GM23338 (cell line): ENCODE results near the gene DEFB114. TPM values are rescaled to one million over a fixed set of nuclear protein-coding genes. Genes with fewer than 3 reads are reported as not detected.

Experiments used
- ATAC-seq: fragments of 200-7000 bp; cut with Tn5 transposase; 3 replicates; pipeline ENCODE4 v1.9.1; 2020
- DNase-seq: peaks from one replicate; pipeline ENCODE4 v3.0.0-alpha.2; 2015; ENCODE audit warnings: low spot score
- H2AFZ ChIP-seq: fragments of 200-600 bp; sonication (generic); 2 replicates; pipeline ENCODE4 v1.8.0; 2016; ENCODE audit warnings: antibody characterized with exemption, mild to moderate bottlenecking, moderate library complexity
- H3F3A ChIP-seq: fragments of 200-600 bp; sonication (generic); replicated peaks from 2 replicates; pipeline ENCODE4 v1.8.0; 2017; ENCODE audit warnings: antibody characterized with exemption, mixed run types, low read depth
- H3K27ac ChIP-seq: fragments of 200-600 bp; sonication (generic); 2 replicates; pipeline ENCODE4 v1.6.1; 2016; ENCODE audit warnings: low read depth
- H3K27me3 ChIP-seq: fragments of 200-600 bp; sonication (generic); 2 replicates; pipeline ENCODE4 v1.8.0; 2016; ENCODE audit warnings: mild to moderate bottlenecking, mixed run types, moderate library complexity; ENCODE audit not compliant: insufficient read depth
- H3K36me3 ChIP-seq: fragments of 200-600 bp; sonication (generic); 2 replicates; pipeline ENCODE4 v1.8.0; 2016; ENCODE audit warnings: mild to moderate bottlenecking; ENCODE audit not compliant: insufficient read depth
- H3K4me1 ChIP-seq: fragments of 200-600 bp; sonication (generic); 2 replicates; pipeline ENCODE4 v1.8.0; 2016; ENCODE audit warnings: mild to moderate bottlenecking, moderate library complexity; ENCODE audit not compliant: insufficient read depth
- H3K4me2 ChIP-seq: fragments of 200-600 bp; sonication (generic); 2 replicates; pipeline ENCODE4 v1.7.1; 2017; ENCODE audit warnings: mixed run types
- H3K4me3 ChIP-seq: fragments of 200-600 bp; sonication (generic); 2 replicates; pipeline ENCODE4 v1.6.1; 2016; ENCODE audit warnings: mixed run types
- H3K79me2 ChIP-seq: fragments of 200-600 bp; sonication (generic); replicated peaks from 2 replicates; pipeline ENCODE4 v1.8.0; 2017; ENCODE audit warnings: mild to moderate bottlenecking; ENCODE audit not compliant: insufficient read depth
- H3K9me2 ChIP-seq: fragments of 200-600 bp; sonication (generic); 2 replicates; pipeline ENCODE4 v1.8.0; 2017; ENCODE audit not compliant: insufficient read depth
- H4K20me1 ChIP-seq: fragments of 200-600 bp; sonication (generic); replicated peaks from 2 replicates; pipeline ENCODE4 v1.8.0; 2017; ENCODE audit warnings: mild to moderate bottlenecking; ENCODE audit not compliant: insufficient read depth
- H3K27ac Mint-ChIP-seq: 2 replicates; pipeline ENCODE4 v1.8.0; 2020; ENCODE audit warnings: inconsistent platforms, mild to moderate bottlenecking, moderate library complexity, mixed read lengths
- H3K27me3 Mint-ChIP-seq: 3 replicates; pipeline ENCODE4 v1.8.0; 2022; ENCODE audit warnings: low read depth, mild to moderate bottlenecking, moderate library complexity, mixed read lengths, inconsistent platforms; ENCODE audit not compliant: insufficient read depth, poor library complexity
- H3K36me3 Mint-ChIP-seq: 3 replicates; pipeline ENCODE4 v1.8.0; 2021; ENCODE audit warnings: low read depth, mild to moderate bottlenecking, inconsistent platforms, moderate library complexity, mixed read lengths
- H3K4me1 Mint-ChIP-seq: 3 replicates; pipeline ENCODE4 v1.8.0; 2020; ENCODE audit warnings: mild to moderate bottlenecking, inconsistent platforms, mixed read lengths
- H3K4me3 Mint-ChIP-seq: 3 replicates; pipeline ENCODE4 v1.8.0; 2021; ENCODE audit warnings: moderate library complexity, mild to moderate bottlenecking, inconsistent platforms, mixed read lengths
- H3K9me3 Mint-ChIP-seq: 3 replicates; pipeline ENCODE4 v1.8.0; 2020; ENCODE audit warnings: moderate library complexity, mild to moderate bottlenecking, inconsistent platforms, mixed read lengths
- ETS1 ChIP-seq: IDR thresholded peaks from 2 replicates; pipeline ENCODE4 v1.6.1; 2016; ENCODE audit warnings: antibody characterized with exemption
- EZH2 ChIP-seq: fragments of 200-600 bp; sonication (generic); IDR thresholded peaks from one replicate; pipeline ENCODE4 v1.8.0; 2017; ENCODE audit warnings: antibody characterized with exemption, mild to moderate bottlenecking, low read depth; ENCODE audit not compliant: unreplicated experiment
- EZH2phosphoT487 ChIP-seq: fragments of 200-600 bp; sonication (generic); IDR thresholded peaks from one replicate; pipeline ENCODE4 v1.8.1; 2018; ENCODE audit warnings: antibody characterized with exemption; ENCODE audit not compliant: unreplicated experiment
- JUNB ChIP-seq: IDR thresholded peaks from one replicate; pipeline ENCODE4 v1.6.1; 2016; ENCODE audit warnings: antibody characterized with exemption; ENCODE audit not compliant: unreplicated experiment
- NANOG ChIP-seq: IDR thresholded peaks from 2 replicates; pipeline ENCODE4 v1.6.1; 2016; ENCODE audit warnings: antibody characterized with exemption, borderline replicate concordance
- POLR2AphosphoS5 ChIP-seq: IDR thresholded peaks from 2 replicates; pipeline ENCODE4 v1.6.1; 2016; ENCODE audit warnings: antibody characterized with exemption, low read depth
- REST ChIP-seq: IDR thresholded peaks from one replicate; pipeline ENCODE4 v1.6.1; 2018; ENCODE audit warnings: antibody characterized with exemption; ENCODE audit not compliant: unreplicated experiment
- STAT1 ChIP-seq: IDR thresholded peaks from one replicate; pipeline ENCODE4 v1.6.1; 2016; ENCODE audit warnings: antibody characterized with exemption; ENCODE audit not compliant: unreplicated experiment
- ZNF114 ChIP-seq: fragments of 250-450 bp; sonication (Bioruptor Pico); IDR thresholded peaks from 2 replicates; pipeline ENCODE4 v1.5.0; 2020; ENCODE audit warnings: mild to moderate bottlenecking, moderate library complexity
- ZNF331 ChIP-seq: fragments of 250-450 bp; sonication (Bioruptor Pico); IDR thresholded peaks from 2 replicates; pipeline ENCODE4 v1.5.0; 2020; ENCODE audit warnings: low read depth, mild to moderate bottlenecking, moderate library complexity
- ZNF462 ChIP-seq: fragments of 250-450 bp; sonication (Bioruptor Pico); IDR thresholded peaks from 2 replicates; pipeline ENCODE4 v1.5.0; 2020; ENCODE audit warnings: mild to moderate bottlenecking, moderate library complexity
- polyA plus RNA-seq: library from polyadenylated mRNA; unstranded; fragments of >200 nt; fragmentation: Nextera tagmentation; extraction: Ambion mirVana; gene quantifications from 2 replicates; pipeline ENCODE4 v1.2.1, GENCODE V29; 2016
- total RNA-seq: library from RNA; depleted of rRNA; stranded (reverse); fragments of >200 nt; shearing (Covaris generic); gene quantifications from 2 replicates; pipeline ENCODE4 v1.2.3, GENCODE V29; 2014

DEFB114 gene
- total and polyA plus RNA-seq, 2 experiments from 2014 or later: not detected

GRCh38 chr6:49935387-49935786 is 28.6 kb downstream of the DEFB114 start:
- Mint-ChIP-seq H3K4me1 (no peaks in the 10 kb centered on the region), H3K36me3 (no peaks in the 10 kb centered on the region; the same call in 2 of the 3 replicates), H3K27me3 (no peaks in the 10 kb centered on the region), H3K27ac (no peak overlapping the region), H3K9me3 (no peaks in the 10 kb centered on the region; the same call in 2 of the 3 replicates), H3K4me3 (no peak overlapping the region)
- Histone ChIP-seq H4K20me1 (no peaks in the 10 kb centered on the region), H3K4me3 (no peak overlapping the region), H3F3A (no peaks in the 10 kb centered on the region), H3K36me3 (no peaks in the 10 kb centered on the region), H2AFZ (no peak overlapping the region), H3K4me2 (no peak overlapping the region), H3K27ac (no peak overlapping the region), H3K27me3 (no peaks in the 10 kb centered on the region), H3K79me2 (no peaks in the 10 kb centered on the region), H3K9me2 (no peaks in the 10 kb centered on the region), H3K4me1 (no peaks in the 10 kb centered on the region)
- TF ChIP-seq POLR2AphosphoS5: no peak
- TF ChIP-seq EZH2: no peak
- no peak for TF ChIP-seq ZNF114 (CRISPR knock-in tag)
- TF ChIP-seq EZH2phosphoT487: no peak
- TF ChIP-seq JUNB: no peak
- no peak for TF ChIP-seq REST
- no peak for TF ChIP-seq ETS1
- TF ChIP-seq STAT1: no peak
- no peak for TF ChIP-seq NANOG
- ATAC-seq: no peak
- no peak for DNase-seq

GRCh38 chr6:49934770-49935169 is 29.2 kb downstream of the DEFB114 start:
- Histone ChIP-seq H3K36me3 (no peaks in the 10 kb centered on the region), H3K4me1 (no peaks in the 10 kb centered on the region), H3K27ac (no peak overlapping the region), H3K79me2 (no peaks in the 10 kb centered on the region), H3K4me3 (no peak overlapping the region), H3F3A (no peaks in the 10 kb centered on the region), H3K4me2 (no peak overlapping the region), H3K9me2 (no peaks in the 10 kb centered on the region), H4K20me1 (no peaks in the 10 kb centered on the region), H2AFZ (peak overlapping the region; percentile 21; the same call in 1 of the 2 replicates), H3K27me3 (no peaks in the 10 kb centered on the region)
- Mint-ChIP-seq H3K9me3 (no peaks in the 10 kb centered on the region; the same call in 2 of the 3 replicates), H3K27ac (no peak overlapping the region), H3K27me3 (no peaks in the 10 kb centered on the region), H3K4me1 (no peaks in the 10 kb centered on the region), H3K4me3 (no peak overlapping the region), H3K36me3 (no peaks in the 10 kb centered on the region; the same call in 2 of the 3 replicates)
- ATAC-seq (no peak), DNase-seq (no peak)
- TF ChIP-seq ZNF331 (no peak), STAT1 (no peak), ETS1 (no peak), JUNB (no peak), ZNF462 (CRISPR knock-in tag) (no peak)
